Astrocyte of the spinal cord (primary cell): ENCODE data around the gene SLC44A1.
A peak's percentile ranks its signal among the peaks of the same experiment; 100 is the strongest.

ENCODE experiments used
- DNase-seq: peaks from one replicate; pipeline ENCODE4 v3.0.0; 2011; ENCODE audit warnings: low read depth, low spot score
- H3K4me3 ChIP-seq: 2 replicates; pipeline ENCODE4 v1.5.1; 2011; ENCODE audit warnings: low read depth, mild to moderate bottlenecking, low read length, moderate library complexity
- in situ Hi-C: cut with HindIII; loops from 2 replicates; pipeline ENCODE4 v1.10.0; 2017; ENCODE audit warnings: low sequenced_read_pairs
- TF ChIP-seq, protein P1 (sequence below): IDR thresholded peaks from 2 replicates; pipeline ENCODE4 v1.5.1; 2012; ENCODE audit warnings: low read depth, mild to moderate bottlenecking, low read length, inconsistent platforms

The SLC44A1 gene

DNA sequence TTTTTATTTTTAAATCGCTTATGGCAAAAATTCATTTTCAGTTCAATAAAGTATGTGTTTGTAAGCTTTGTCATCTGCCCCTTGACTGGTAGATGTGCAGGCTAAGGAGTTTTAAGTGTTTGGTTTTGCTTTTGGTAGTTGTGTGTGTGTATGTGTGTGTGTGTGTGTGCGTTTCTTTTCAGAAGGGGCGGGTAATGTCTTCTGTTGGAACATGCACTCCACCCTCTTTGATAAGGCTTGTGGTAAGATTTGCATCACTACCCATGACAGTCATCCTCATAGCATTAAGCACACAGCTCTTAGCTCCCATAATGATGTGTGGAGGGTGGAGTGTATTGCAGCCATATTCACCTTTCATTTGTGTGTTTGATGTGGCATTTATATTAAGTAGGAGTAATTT, 111.3 kb downstream of the SLC44A1 start:
- H3K4me3 ChIP-seq, result no peak overlapping the region
- DNase-seq, result no peak
- in situ Hi-C loops, result no loop called here
- TF ChIP-seq, protein P1, sequence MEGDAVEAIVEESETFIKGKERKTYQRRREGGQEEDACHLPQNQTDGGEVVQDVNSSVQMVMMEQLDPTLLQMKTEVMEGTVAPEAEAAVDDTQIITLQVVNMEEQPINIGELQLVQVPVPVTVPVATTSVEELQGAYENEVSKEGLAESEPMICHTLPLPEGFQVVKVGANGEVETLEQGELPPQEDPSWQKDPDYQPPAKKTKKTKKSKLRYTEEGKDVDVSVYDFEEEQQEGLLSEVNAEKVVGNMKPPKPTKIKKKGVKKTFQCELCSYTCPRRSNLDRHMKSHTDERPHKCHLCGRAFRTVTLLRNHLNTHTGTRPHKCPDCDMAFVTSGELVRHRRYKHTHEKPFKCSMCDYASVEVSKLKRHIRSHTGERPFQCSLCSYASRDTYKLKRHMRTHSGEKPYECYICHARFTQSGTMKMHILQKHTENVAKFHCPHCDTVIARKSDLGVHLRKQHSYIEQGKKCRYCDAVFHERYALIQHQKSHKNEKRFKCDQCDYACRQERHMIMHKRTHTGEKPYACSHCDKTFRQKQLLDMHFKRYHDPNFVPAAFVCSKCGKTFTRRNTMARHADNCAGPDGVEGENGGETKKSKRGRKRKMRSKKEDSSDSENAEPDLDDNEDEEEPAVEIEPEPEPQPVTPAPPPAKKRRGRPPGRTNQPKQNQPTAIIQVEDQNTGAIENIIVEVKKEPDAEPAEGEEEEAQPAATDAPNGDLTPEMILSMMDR, result no peak

DNA sequence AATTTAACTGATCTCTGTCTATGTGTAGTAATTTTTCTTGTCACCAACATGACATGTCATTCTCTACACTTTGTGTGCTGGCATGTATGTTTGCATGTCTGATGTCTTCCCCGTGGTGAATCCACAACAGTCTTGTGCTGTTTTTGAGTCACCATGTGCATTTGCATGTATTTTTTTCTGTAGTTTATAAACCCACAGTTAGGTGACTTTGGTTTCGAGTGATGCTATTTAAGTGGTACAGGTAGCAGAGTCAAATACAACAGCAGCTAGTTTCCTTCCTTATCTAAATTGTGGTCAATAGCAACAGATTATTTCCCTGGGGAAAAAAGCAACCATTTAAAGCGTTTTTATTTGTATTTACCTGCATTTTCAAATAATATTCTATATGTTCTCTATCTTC, 113.5 kb downstream of the SLC44A1 start:
- in situ Hi-C loops, result no loop called here

DNA sequence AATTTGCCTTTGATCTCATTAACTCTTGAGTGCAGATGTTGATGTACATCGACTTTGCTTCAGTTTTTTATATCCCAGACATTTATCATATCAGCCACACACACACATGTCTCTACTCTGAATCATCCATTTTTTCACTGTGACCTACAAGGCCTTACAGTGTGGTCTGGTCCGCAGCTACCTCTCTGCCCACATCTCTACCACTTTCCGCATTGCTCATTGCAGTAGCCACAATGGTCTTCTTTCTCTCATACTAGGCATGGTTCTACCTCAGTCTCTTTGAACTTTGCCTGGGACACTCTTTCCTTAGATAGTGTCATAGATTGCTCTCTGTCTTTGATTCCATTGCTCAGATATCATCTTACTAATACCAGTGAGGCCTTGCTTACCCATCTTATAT, 115.4 kb downstream of the SLC44A1 start:
- in situ Hi-C loops, result no loop called here
- DNase-seq, result peak; percentile 60
- H3K4me3 ChIP-seq, result no peak overlapping the region
- TF ChIP-seq, protein P1, result no peak

More for the DNA sequence above, 113.5 kb downstream of the SLC44A1 start:
- DNase-seq, result no peak
- H3K4me3 ChIP-seq, result no peak overlapping the region
- TF ChIP-seq, protein P1, result no peak

DNA sequence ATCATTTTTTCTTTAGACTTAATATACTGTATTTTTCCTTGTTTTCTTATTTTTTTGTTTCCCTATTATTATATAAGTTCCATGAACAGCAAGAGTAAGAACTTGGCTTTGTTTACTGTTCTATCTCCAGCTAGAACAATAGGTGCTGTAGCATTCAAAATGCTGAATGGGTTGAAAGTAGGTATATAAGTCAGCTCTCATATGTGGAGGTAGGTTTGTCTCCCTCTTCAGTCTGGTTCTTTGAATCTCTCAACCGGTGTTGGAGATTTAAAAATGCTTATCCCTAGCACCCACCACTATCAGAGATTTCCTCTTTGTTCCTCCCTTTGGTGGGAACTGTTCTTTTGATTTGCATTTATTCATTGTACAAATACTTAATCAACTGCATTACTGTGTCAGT, 115.9 kb downstream of the SLC44A1 start:
- no peak for DNase-seq
- in situ Hi-C loops, result no loop called here
- TF ChIP-seq, protein P1, result no peak
- no peak overlapping the region for H3K4me3 ChIP-seq

DNA sequence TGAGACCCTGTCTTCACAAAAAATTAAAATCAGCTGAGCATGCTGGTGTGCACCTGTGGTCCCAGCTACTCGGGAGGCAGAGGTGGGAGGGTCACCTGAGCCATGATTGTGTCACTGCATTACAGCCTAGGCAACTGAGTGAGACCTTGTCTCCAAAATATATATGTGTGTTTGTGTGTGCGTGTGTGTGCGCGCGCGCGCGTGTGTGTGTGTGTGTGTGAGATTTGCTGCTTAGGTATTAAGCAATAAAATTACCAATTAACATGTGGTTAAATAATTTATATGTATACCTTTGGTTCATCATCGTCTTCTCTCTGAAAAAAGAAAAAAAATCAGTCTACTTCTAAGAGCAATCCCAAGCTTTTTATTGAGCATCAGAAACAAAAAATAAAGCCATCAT, 117.4 kb downstream of the SLC44A1 start:
- TF ChIP-seq, protein P1, result no peak
- no peak for DNase-seq
- no peak overlapping the region for H3K4me3 ChIP-seq
- in situ Hi-C loops, result no loop called here

DNA sequence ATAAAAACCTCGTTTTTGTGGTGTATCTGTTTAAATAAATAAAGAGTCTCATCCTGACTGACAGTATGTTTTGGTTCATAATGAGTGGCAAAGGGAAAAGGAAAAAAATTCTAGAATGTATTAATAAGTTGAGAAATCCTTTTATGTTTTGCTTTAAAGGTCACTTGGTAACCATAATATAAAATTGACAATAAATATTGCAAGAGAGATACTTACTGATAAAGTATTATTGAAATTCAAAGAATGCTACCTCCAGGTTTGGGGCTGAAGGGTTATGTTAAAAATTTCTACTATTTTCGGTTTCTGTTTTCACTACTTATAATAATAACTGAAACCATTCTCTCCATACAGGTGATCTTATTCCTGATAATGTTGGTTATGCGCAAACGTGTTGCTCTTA, 118.0 kb downstream of the SLC44A1 start:
- in situ Hi-C loops, result no loop called here
- TF ChIP-seq, protein P1, result no peak
- DNase-seq, result no peak
- H3K4me3 ChIP-seq, result no peak overlapping the region

DNA sequence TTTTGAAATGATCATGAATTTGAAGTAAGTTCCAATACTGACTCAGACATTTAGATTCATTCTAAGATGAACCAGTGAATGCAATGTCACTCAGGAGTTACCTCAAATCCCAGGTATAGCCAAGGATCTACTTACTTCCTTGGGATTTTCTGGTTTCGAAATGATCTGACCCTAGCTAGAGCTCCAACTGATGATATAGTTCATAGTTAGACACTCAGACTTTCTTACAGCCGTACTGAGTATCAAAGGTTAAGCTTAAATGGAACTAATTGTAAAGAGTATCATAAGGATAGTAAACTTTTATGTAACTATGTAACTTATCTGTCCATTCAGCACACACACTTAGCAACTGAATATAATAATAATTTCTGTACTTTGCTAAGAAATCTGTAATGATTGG, 119.4 kb downstream of the SLC44A1 start:
- in situ Hi-C loops, result no loop called here
- TF ChIP-seq, protein P1, result no peak
- no peak for DNase-seq
- no peak overlapping the region for H3K4me3 ChIP-seq
